Kidney (tissue), 14 donors: ENCODE results near the gene MGA. TPM values are rescaled to one million over a fixed set of nuclear protein-coding genes. Genes with fewer than 3 reads are reported as not detected.

Experiments
- DNase-seq, 5 donors: peaks; one replicate each; pipeline ENCODE4 v3.0.0-alpha.2; 2013 to 2020
- FAIRE-seq: peaks from 2 replicates; lab custom pipeline; 2012; peaks lifted over from hg19 to GRCh38; lab: Jason Lieb, UNC
- H3K27ac ChIP-seq, 2 donors: one replicate each; pipeline ENCODE4 v1.7.0; 2013; ENCODE audit warnings: low read depth in 2 of 2, low read length in 2 of 2, inconsistent platforms in 1 of 2
- H3K27me3 ChIP-seq: one replicate; pipeline ENCODE4 v1.7.1; 2013; ENCODE audit warnings: low read length, inconsistent platforms; ENCODE audit not compliant: control insufficient read depth, insufficient read depth
- H3K36me3 ChIP-seq, 3 donors: one replicate each; pipeline versions ENCODE4 v1.7.0 to v1.7.1; 2013; ENCODE audit warnings: low read length in 3 of 3, control low read depth in 1 of 3, inconsistent platforms in 1 of 3; ENCODE audit not compliant: insufficient read depth in 3 of 3, control insufficient read depth in 2 of 3
- H3K4me1 ChIP-seq, 3 donors: one replicate each; pipeline versions ENCODE4 v1.7.0 to v1.7.1; 2013; ENCODE audit warnings: low read length in 3 of 3, inconsistent platforms in 1 of 3, low read depth in 1 of 3; ENCODE audit not compliant: control insufficient read depth in 2 of 3, insufficient read depth in 2 of 3
- H3K4me3 ChIP-seq, 3 donors: one replicate each; pipeline versions ENCODE4 v1.7.0 to v1.8.1; 2013; ENCODE audit warnings: low read length in 3 of 3, control low read depth in 1 of 3, inconsistent platforms in 1 of 3
- H3K9ac ChIP-seq, 3 donors: one replicate each; pipeline versions ENCODE4 v1.7.0 to v1.7.1; 2013; ENCODE audit warnings: low read length in 3 of 3, control low read depth in 1 of 3, inconsistent platforms in 1 of 3
- H3K9me3 ChIP-seq, 3 donors: one replicate each; pipeline versions ENCODE4 v1.7.0 to v1.7.1; 2013; ENCODE audit warnings: low read length in 3 of 3, control low read depth in 1 of 3, inconsistent platforms in 1 of 3; ENCODE audit not compliant: control insufficient read depth in 2 of 3, insufficient read depth in 1 of 3
- CTCF ChIP-seq: IDR thresholded peaks from 3 replicates; pipeline ENCODE4 v1.5.1; 2012; ENCODE audit warnings: mild to moderate bottlenecking, moderate library complexity, borderline replicate concordance; ENCODE audit not compliant: insufficient read depth; ENCODE audit errors: extremely low read depth
- intact Hi-C: fragments of 100-400 bp; cut with DNase I; formaldehyde crosslinking; loops from one replicate; pipeline ENCODE4 v1.11.1; 2022
- polyA plus RNA-seq: library from polyadenylated mRNA; stranded (reverse); fragments of 350-450 nt; fragmentation: Illumina TruSeq; extraction: RNeasy Lipid Tissue Mini Kit (QIAGEN cat#74804); gene quantifications from one replicate; pipeline ENCODE4 v1.2.3, GENCODE V29; 2014; ENCODE audit warnings: low read depth, low replicate concordance; ENCODE audit not compliant: insufficient read depth
- total RNA-seq: library from RNA; stranded (reverse); fragmentation: NEBNext Ultra II Directional; extraction: Animal tissue kit (Norgen Biotek cat#: 25700); gene quantifications from one replicate; pipeline ENCODE4 v1.2.1, GENCODE V29; 2021
- donor health status: control.
- donor health status: control.
- donor health status: control.
- donor health status: control.
- donor health status: control.
- donor health status: DM: yes; HTN: yes; CAD: no.
- donor health status: Normal renal cell carcinoma (clear cell type).

MGA gene
- total and polyA plus RNA-seq, 2 donors from 2014 or later = 1.9 to 40.1 TPM

GRCh38 chr15:41690636-41691035, 30.4 kb downstream of the MGA start:
- no peaks in the 10 kb centered on the region for H3K36me3 ChIP-seq
- H3K4me3 ChIP-seq = no peak overlapping the region
- no peaks in the 10 kb centered on the region for H3K4me1 ChIP-seq
- no peaks in the 10 kb centered on the region for H3K27me3 ChIP-seq
- intact Hi-C loops = no loop called here
- no peak for FAIRE-seq
- no peak overlapping the region for H3K27ac ChIP-seq
- no peak for DNase-seq
- peaks cover 0 to 1% (median 0%) of the 10 kb centered on the region in 3 donors for H3K9me3 ChIP-seq
- TF ChIP-seq CTCF = no peak
- H3K9ac ChIP-seq = no peak overlapping the region

DNA sequence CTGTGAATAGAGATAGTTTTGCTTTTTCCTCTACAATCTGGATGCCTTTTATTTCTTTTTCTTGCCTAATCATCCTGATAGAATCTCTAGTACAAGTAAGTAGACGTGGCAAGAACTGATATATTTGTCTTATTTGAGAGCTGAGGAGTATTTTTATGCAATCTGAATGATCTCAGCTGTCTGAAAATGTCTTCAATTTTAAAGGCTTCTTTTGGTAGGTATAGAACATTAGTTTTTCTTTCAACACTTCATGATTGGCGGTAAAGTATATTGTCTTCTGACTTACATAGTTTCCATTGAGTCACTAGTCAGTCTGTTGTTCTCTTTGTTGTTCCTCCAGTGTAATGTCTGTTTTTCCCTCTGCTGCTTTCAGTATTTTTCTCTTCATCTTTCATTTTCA, 31.3 kb downstream of the MGA start:
- Histone ChIP-seq H3K9ac (no peak overlapping the region), H3K4me1 (no peaks in the 10 kb centered on the region), H3K36me3 (no peaks in the 10 kb centered on the region), H3K27ac (no peak overlapping the region), H3K27me3 (no peaks in the 10 kb centered on the region), H3K9me3 (peaks cover 0 to 1% (median 0%) of the 10 kb centered on the region in 3 donors), H3K4me3 (no peak overlapping the region)
- DNase-seq (no peak), FAIRE-seq (no peak)
- intact Hi-C loops = no loop called here
- no peak for TF ChIP-seq CTCF

GRCh38 chr15:41692049-41692448, 31.8 kb downstream of the MGA start:
- no peak for DNase-seq
- Histone ChIP-seq H3K27ac (no peak overlapping the region), H3K27me3 (no peaks in the 10 kb centered on the region), H3K9ac (no peak overlapping the region), H3K4me3 (no peak overlapping the region), H3K36me3 (no peaks in the 10 kb centered on the region), H3K9me3 (peaks cover 0 to 1% (median 0%) of the 10 kb centered on the region in 3 donors), H3K4me1 (no peaks in the 10 kb centered on the region)
- no peak for FAIRE-seq
- intact Hi-C loops = no loop called here
- no peak for TF ChIP-seq CTCF

- H3K4me3 ChIP-seq = no peak overlapping the region
- H3K27me3 ChIP-seq = no peaks in the 10 kb centered on the region
- H3K9me3 ChIP-seq = peaks cover 0 to 1% (median 0%) of the 10 kb centered on the region in 3 donors
- no peak for DNase-seq
- no peak overlapping the region for H3K9ac ChIP-seq
- intact Hi-C loops = no loop called here
- FAIRE-seq = no peak
- H3K4me1 ChIP-seq = no peaks in the 10 kb centered on the region
- no peaks in the 10 kb centered on the region for H3K36me3 ChIP-seq
- H3K27ac ChIP-seq = no peak overlapping the region
- TF ChIP-seq CTCF = no peak
These were observed 33.6 kb downstream of the MGA start for GRCh38 chr15:41693757-41694156.
